DND-41 (cell line): Measurements from ENCODE around the gene LEFTY2.
"Not testable (repeated sequence)": the region's sequence is repeated elsewhere in the genome, so short reads cannot be mapped to it uniquely, and the experiment has no call there.

Experiments used
- ATAC-seq: fragments of 200-7000 bp; cut with Tn5 transposase; 3 replicates; pipeline ENCODE4 v1.9.1; 2021; ENCODE audit warnings: low read depth; ENCODE audit not compliant: insufficient read depth
- DNase-seq: peaks from one replicate; pipeline ENCODE4 v3.0.0-alpha.2; 2020
- H2AFZ ChIP-seq: 2 replicates; pipeline ENCODE4 v1.6.0; 2012; ENCODE audit warnings: low read depth, low read length
- H3K27ac ChIP-seq: 2 replicates; pipeline ENCODE4 v1.5.1; 2012; ENCODE audit warnings: low read length, inconsistent platforms
- H3K27me3 ChIP-seq: fragments of 200-600 bp; sonication (generic); 2 replicates; pipeline ENCODE4 v1.6.0; 2012; ENCODE audit warnings: low read length, mild to moderate bottlenecking, inconsistent platforms; ENCODE audit not compliant: insufficient read depth, poor library complexity
- H3K36me3 ChIP-seq: 2 replicates; pipeline ENCODE4 v1.5.1; 2012; ENCODE audit warnings: low read length, inconsistent platforms; ENCODE audit not compliant: insufficient read depth
- H3K4me1 ChIP-seq: 2 replicates; pipeline ENCODE4 v1.5.1; 2012; ENCODE audit warnings: mild to moderate bottlenecking, low read length; ENCODE audit not compliant: insufficient read depth
- H3K4me2 ChIP-seq: 2 replicates; pipeline ENCODE4 v1.6.0; 2012; ENCODE audit warnings: mild to moderate bottlenecking, moderate library complexity, low read length, inconsistent platforms; ENCODE audit not compliant: insufficient read depth
- H3K4me3 ChIP-seq, 2 experiments: fragments of 200-600 bp in 1 of 2; shearing (Covaris generic) in 1 of 2; 2 replicates each; pipeline ENCODE4 v1.5.1; 2012 to 2016; ENCODE audit warnings: inconsistent platforms in 2 of 2, low read length in 2 of 2, mild to moderate bottlenecking in 2 of 2, low read depth in 1 of 2, moderate library complexity in 1 of 2
- H3K79me2 ChIP-seq: 2 replicates; pipeline ENCODE4 v1.6.0; 2012; ENCODE audit warnings: low read length, inconsistent platforms; ENCODE audit not compliant: insufficient read depth
- H3K9ac ChIP-seq: 2 replicates; pipeline ENCODE4 v1.6.0; 2012; ENCODE audit warnings: low read depth, mild to moderate bottlenecking, inconsistent platforms, low read length, moderate library complexity
- H3K9me3 ChIP-seq: 2 replicates; pipeline ENCODE4 v1.5.1; 2012; ENCODE audit warnings: low read length, moderate library complexity, mild to moderate bottlenecking, inconsistent platforms; ENCODE audit not compliant: insufficient read depth, severe bottlenecking
- H4K20me1 ChIP-seq: 2 replicates; pipeline ENCODE4 v1.6.0; 2012; ENCODE audit warnings: low read length; ENCODE audit not compliant: insufficient read depth
- EZH2 ChIP-seq: IDR thresholded peaks from 3 replicates; pipeline ENCODE4 v1.6.1; 2012; ENCODE audit warnings: borderline replicate concordance, low read depth, mild to moderate bottlenecking, moderate library complexity, low read length, inconsistent platforms; ENCODE audit not compliant: severe bottlenecking
- TF ChIP-seq, protein P1 (sequence below): IDR thresholded peaks from 2 replicates; pipeline ENCODE4 v1.5.1; 2012; ENCODE audit warnings: borderline replicate concordance, low read length, moderate library complexity, mild to moderate bottlenecking; ENCODE audit not compliant: poor library complexity, severe bottlenecking; ENCODE audit errors: extremely low read depth

Gene LEFTY2

DNA sequence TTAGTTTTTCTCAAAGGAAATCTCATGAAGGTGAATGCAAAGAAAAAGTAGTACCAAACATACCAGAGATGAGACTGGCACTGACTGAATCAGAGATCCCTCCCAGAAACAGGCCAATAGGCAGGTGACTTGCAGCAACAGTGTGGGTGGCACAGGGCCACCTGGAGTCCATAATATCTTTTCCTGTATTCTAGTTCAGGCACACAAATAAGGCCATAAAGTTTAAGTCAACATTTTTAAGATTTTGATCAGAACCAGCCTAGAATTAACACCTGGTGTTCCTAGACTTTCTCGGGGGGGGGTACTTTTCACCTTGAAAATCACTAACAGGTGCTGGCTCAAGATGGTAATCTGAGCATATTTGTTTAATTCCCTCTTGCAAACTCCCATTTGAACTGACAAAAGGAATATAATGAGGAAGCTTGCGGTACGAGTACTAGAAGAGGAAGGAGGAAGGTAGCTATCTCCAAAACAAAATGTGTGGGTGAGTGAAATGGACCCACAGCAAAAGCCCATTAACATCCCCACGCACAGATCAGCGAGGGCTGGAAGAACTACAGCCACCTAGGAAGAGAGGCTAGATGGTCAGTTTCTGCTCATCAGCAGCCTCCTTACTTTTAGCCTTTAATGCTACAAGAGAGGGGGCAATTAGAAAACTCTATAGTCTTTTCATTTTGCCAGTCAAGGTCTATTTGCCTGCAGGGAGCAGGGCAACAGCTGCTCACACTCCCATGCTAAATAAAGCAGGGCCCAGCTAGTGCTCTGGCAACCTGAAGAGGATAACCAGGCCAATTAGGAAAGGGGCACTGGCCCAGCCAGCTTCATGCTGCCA, 39.2 kb upstream of the LEFTY2 start:
- no peak overlapping the region for H3K27ac ChIP-seq
- no peak overlapping the region for H3K9ac ChIP-seq
- H4K20me1 ChIP-seq = no peaks in the 10 kb centered on the region
- H3K27me3 ChIP-seq = no peaks in the 10 kb centered on the region
- no peak overlapping the region for H2AFZ ChIP-seq
- TF ChIP-seq EZH2 = no peak
- TF ChIP-seq, protein P1, sequence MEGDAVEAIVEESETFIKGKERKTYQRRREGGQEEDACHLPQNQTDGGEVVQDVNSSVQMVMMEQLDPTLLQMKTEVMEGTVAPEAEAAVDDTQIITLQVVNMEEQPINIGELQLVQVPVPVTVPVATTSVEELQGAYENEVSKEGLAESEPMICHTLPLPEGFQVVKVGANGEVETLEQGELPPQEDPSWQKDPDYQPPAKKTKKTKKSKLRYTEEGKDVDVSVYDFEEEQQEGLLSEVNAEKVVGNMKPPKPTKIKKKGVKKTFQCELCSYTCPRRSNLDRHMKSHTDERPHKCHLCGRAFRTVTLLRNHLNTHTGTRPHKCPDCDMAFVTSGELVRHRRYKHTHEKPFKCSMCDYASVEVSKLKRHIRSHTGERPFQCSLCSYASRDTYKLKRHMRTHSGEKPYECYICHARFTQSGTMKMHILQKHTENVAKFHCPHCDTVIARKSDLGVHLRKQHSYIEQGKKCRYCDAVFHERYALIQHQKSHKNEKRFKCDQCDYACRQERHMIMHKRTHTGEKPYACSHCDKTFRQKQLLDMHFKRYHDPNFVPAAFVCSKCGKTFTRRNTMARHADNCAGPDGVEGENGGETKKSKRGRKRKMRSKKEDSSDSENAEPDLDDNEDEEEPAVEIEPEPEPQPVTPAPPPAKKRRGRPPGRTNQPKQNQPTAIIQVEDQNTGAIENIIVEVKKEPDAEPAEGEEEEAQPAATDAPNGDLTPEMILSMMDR = no peak
- H3K36me3 ChIP-seq = peaks cover 57% of the 10 kb centered on the region
- no peak overlapping the region for H3K4me3 ChIP-seq
- no peaks in the 10 kb centered on the region for H3K79me2 ChIP-seq
- peaks cover 3% of the 10 kb centered on the region for H3K4me1 ChIP-seq
- DNase-seq = no peak
- ATAC-seq = no peak
- H3K4me2 ChIP-seq = no peak overlapping the region
- H3K9me3 ChIP-seq = no peaks in the 10 kb centered on the region

DNA sequence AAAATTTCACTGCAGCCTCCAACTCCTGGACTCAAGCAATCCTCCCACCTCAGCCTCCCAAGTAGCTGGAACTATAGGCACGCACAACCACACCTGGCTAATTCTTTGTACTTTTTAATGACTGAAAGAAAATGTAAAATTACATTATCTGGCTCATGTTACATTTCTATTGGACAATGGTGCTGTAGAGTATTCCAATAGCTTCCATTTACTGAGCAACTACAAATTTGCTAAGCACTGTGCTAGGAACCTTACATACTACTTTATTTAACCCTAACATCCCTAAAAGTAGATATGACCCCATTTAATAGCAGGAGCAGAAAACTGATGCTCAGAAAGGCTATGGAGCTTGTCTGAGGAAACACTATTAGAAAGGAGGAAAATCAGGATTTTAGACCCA, 38.4 kb upstream of the LEFTY2 start:
- Histone ChIP-seq H3K9me3 (no peaks in the 10 kb centered on the region), H3K4me2 (no peak overlapping the region), H2AFZ (no peak overlapping the region), H4K20me1 (no peaks in the 10 kb centered on the region), H3K9ac (no peak overlapping the region), H3K4me1 (peaks cover 3% of the 10 kb centered on the region), H3K36me3 (peaks cover 49% of the 10 kb centered on the region), H3K4me3 (no peak overlapping the region), H3K79me2 (no peaks in the 10 kb centered on the region), H3K27ac (no peak overlapping the region), H3K27me3 (no peaks in the 10 kb centered on the region)
- TF ChIP-seq, protein P1 = no peak
- TF ChIP-seq EZH2 = no peak
- no peak for DNase-seq
- no peak for ATAC-seq

DNA sequence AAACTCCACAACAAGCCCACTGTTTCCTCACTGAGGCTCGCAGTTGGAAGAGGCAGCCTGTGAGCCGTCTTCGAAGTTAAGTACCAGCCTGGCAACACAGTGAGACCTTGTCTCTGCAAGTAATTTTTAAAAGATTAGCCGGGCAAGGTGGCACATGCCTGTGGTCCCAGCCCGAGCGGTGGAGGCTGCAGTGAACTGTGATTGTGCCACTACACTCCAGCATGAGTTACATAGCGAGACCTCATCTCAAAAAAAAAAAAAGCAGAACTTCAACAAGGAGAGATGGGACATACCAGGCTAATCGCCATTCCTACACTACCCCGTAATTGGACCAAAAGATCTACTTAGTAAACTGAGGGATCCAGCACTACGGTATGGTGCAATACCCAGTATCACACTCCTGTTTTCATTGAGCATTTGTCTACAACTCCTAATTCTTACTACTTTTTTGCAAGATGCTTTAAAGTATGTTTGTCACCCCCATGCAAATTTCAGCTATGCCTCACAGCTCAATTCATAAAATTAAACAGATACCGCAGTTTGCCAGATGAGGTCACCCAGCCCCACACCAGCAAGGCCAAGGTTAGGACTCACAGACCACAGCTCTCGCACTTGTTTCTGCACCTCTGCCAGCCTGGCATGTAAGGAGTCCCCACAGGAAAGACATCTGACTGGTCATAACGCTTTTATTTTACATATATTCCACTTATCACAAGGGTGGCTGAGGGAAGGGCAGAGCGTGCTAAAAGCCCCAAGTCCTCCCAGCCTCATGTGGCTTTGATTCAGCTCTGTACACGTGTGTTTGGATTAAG, 37.1 kb upstream of the LEFTY2 start:
- H3K27ac ChIP-seq = no peak overlapping the region
- H3K36me3 ChIP-seq = peaks cover 38% of the 10 kb centered on the region
- H3K4me3 ChIP-seq = no peak overlapping the region
- no peak for DNase-seq
- H3K27me3 ChIP-seq = no peaks in the 10 kb centered on the region
- no peak for ATAC-seq
- no peaks in the 10 kb centered on the region for H4K20me1 ChIP-seq
- no peaks in the 10 kb centered on the region for H3K79me2 ChIP-seq
- H2AFZ ChIP-seq = no peak overlapping the region
- H3K9me3 ChIP-seq = no peaks in the 10 kb centered on the region
- H3K9ac ChIP-seq = no peak overlapping the region
- H3K4me2 ChIP-seq = no peak overlapping the region
- TF ChIP-seq, protein P1 = no peak
- no peak for TF ChIP-seq EZH2
- H3K4me1 ChIP-seq = peaks cover 3% of the 10 kb centered on the region

DNA sequence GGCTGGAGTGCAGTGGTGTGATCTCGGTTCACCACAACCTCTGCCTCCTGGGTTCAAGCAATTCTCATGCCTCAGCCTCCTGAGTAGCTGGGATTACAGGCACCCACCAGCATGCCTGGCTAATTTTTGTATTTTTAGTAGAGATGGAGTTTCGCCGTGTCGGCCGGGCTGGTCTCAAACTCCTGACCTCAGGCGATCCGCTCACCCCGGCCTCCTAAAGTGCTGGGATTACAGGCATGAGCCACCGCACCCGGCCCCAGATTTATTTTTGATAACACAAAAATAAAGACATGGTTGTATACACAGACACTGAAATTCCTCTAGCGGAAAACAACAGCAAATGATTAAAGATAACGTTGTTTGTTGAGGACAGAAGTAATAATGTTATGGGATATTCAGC, 34.1 kb upstream of the LEFTY2 start:
- not testable (repeated sequence) for H3K9me3 ChIP-seq, H4K20me1 ChIP-seq, H3K27me3 ChIP-seq, H3K79me2 ChIP-seq, H3K27ac ChIP-seq, H3K9ac ChIP-seq, H3K4me3 ChIP-seq, H3K4me1 ChIP-seq, H3K4me2 ChIP-seq, ATAC-seq, DNase-seq, H2AFZ ChIP-seq
- H3K36me3 ChIP-seq = peaks cover 10% of the 10 kb centered on the region
